IMR-90 (cell line): ENCODE data around the gene FOXI1. TPM values are rescaled to one million over a fixed set of nuclear protein-coding genes. Genes with fewer than 3 reads are reported as not detected.

Experiments used
- ATAC-seq: fragments of 200-7000 bp; cut with Tn5 transposase; 2 replicates; pipeline ENCODE4 v1.9.1; 2020; ENCODE audit warnings: low read depth, mild to moderate bottlenecking, moderate library complexity
- BruUV-seq: library from RNA; stranded (reverse); fragments of 400-500 nt; replicated peaks from 2 replicates; lab custom pipeline; 2021; lab: Mats Ljungman, UMichigan
- CTCF ChIA-PET: fragments of 300-600 bp; formaldehyde crosslinking; extraction: SDS; loops from one replicate; lab custom pipeline; 2021; ENCODE audit warnings: antibody characterized with exemption; lab: Yijun Ruan, JAX
- POLR2A ChIA-PET: fragments of 300-600 bp; sonication (Branson Sonifier 250); formaldehyde crosslinking; loops from one replicate; lab custom pipeline; 2022; ENCODE audit warnings: antibody characterized with exemption; ENCODE audit not compliant: unreplicated experiment; lab: Charles Lee
- DNase-seq: peaks from one replicate; pipeline ENCODE4 v3.0.0; 2013
- H2AFZ ChIP-seq: replicated peaks from 2 replicates; pipeline ENCODE3; 2013; ENCODE audit warnings: low read length, mild to moderate bottlenecking; ENCODE audit not compliant: poor library complexity
- H2AK5ac ChIP-seq: 2 replicates; pipeline ENCODE4 v1.6.1; 2013; ENCODE audit warnings: low read depth, low read length, inconsistent platforms
- H2AK9ac ChIP-seq: replicated peaks from 2 replicates; pipeline ENCODE3; 2013; ENCODE audit warnings: mild to moderate bottlenecking, low read depth, low read length, moderate library complexity; ENCODE audit not compliant: poor library complexity
- H2BK120ac ChIP-seq: 2 replicates; pipeline ENCODE4 v1.6.1; 2013; ENCODE audit warnings: low read depth, low read length, inconsistent platforms
- H2BK15ac ChIP-seq: 3 replicates; pipeline ENCODE4 v1.6.1; 2013; ENCODE audit warnings: low read depth, low read length, inconsistent platforms
- H2BK20ac ChIP-seq: 2 replicates; pipeline ENCODE4 v1.6.1; 2013; ENCODE audit warnings: low read depth, mild to moderate bottlenecking, inconsistent platforms, low read length, moderate library complexity
- H2BK5ac ChIP-seq: 2 replicates; pipeline ENCODE4 v1.6.1; 2013; ENCODE audit warnings: mild to moderate bottlenecking, low read depth, low read length, inconsistent platforms; ENCODE audit not compliant: poor library complexity, severe bottlenecking
- H3K14ac ChIP-seq: replicated peaks from 2 replicates; pipeline ENCODE4 v1.6.1; 2013; ENCODE audit warnings: low read depth, low read length, inconsistent platforms
- H3K18ac ChIP-seq: 2 replicates; pipeline ENCODE4 v1.6.1; 2013; ENCODE audit warnings: low read depth, low read length, control low read depth
- H3K23ac ChIP-seq: 2 replicates; pipeline ENCODE4 v1.6.1; 2013; ENCODE audit warnings: low read depth, low read length, inconsistent platforms
- H3K27ac ChIP-seq: 2 replicates; pipeline ENCODE4 v1.5.1; 2013; ENCODE audit warnings: mild to moderate bottlenecking, control low read depth, low read length; ENCODE audit not compliant: insufficient read depth
- H3K27me3 ChIP-seq: 2 replicates; pipeline ENCODE4 v1.6.1; 2013; ENCODE audit warnings: low read length; ENCODE audit not compliant: control insufficient read depth, insufficient read depth
- H3K36me3 ChIP-seq: 2 replicates; pipeline ENCODE4 v1.6.1; 2013; ENCODE audit warnings: low read length, mixed read lengths; ENCODE audit not compliant: control insufficient read depth, insufficient read depth
- H3K4ac ChIP-seq: 2 replicates; pipeline ENCODE4 v1.6.1; 2013; ENCODE audit warnings: low read depth, low read length, inconsistent platforms
- H3K4me1 ChIP-seq: 2 replicates; pipeline ENCODE4 v1.6.1; 2013; ENCODE audit warnings: low read length, mixed read lengths; ENCODE audit not compliant: control insufficient read depth, insufficient read depth
- H3K4me2 ChIP-seq: 2 replicates; pipeline ENCODE4 v1.6.1; 2013; ENCODE audit warnings: low read depth, mild to moderate bottlenecking, control low read depth, low read length, moderate library complexity
- H3K4me3 ChIP-seq: 2 replicates; pipeline ENCODE4 v1.5.1; 2013; ENCODE audit warnings: low read depth, mild to moderate bottlenecking, control low read depth, low read length, moderate library complexity; ENCODE audit not compliant: insufficient read depth
- H3K56ac ChIP-seq: 2 replicates; pipeline ENCODE4 v1.6.1; 2013; ENCODE audit warnings: low read length, inconsistent platforms; ENCODE audit not compliant: insufficient read depth; ENCODE audit errors: extremely low read depth
- H3K79me1 ChIP-seq, 2 experiments: 2 replicates each; pipeline ENCODE4 v1.6.1; 2013; ENCODE audit warnings: low read length in 2 of 2, inconsistent platforms in 1 of 2, low read depth in 1 of 2
- H3K9ac ChIP-seq: 2 replicates; pipeline ENCODE4 v1.6.1; 2013; ENCODE audit warnings: low read depth, low read length, control low read depth
- H3K9me1 ChIP-seq: 2 replicates; pipeline ENCODE4 v1.6.1; 2013; ENCODE audit warnings: low read length, inconsistent platforms; ENCODE audit not compliant: insufficient read depth
- H3K9me3 ChIP-seq: 2 replicates; pipeline ENCODE4 v1.6.1; 2013; ENCODE audit warnings: low read length; ENCODE audit not compliant: control insufficient read depth, insufficient read depth
- H4K20me1 ChIP-seq: 2 replicates; pipeline ENCODE4 v1.6.1; 2013; ENCODE audit warnings: low read length, inconsistent platforms; ENCODE audit not compliant: insufficient read depth
- H4K5ac ChIP-seq: 2 replicates; pipeline ENCODE4 v1.6.1; 2013; ENCODE audit warnings: mild to moderate bottlenecking, low read depth, low read length, control low read depth
- H4K8ac ChIP-seq, 2 experiments: 2 replicates each; pipeline ENCODE4 v1.6.1; 2013; ENCODE audit warnings: low read depth in 2 of 2, low read length in 2 of 2, control low read depth in 1 of 2, inconsistent platforms in 1 of 2
- H4K91ac ChIP-seq: 2 replicates; pipeline ENCODE4 v1.6.1; 2013; ENCODE audit warnings: low read depth, low read length, inconsistent platforms; ENCODE audit not compliant: insufficient read depth
- BHLHE40 ChIP-seq: fragments of 150-350 bp; IDR thresholded peaks from 2 replicates; pipeline ENCODE4 v1.6.1; 2016; ENCODE audit warnings: mild to moderate bottlenecking, low read depth, low read length
- CEBPB ChIP-seq: IDR thresholded peaks from 2 replicates; pipeline ENCODE4 v1.6.1; 2012; ENCODE audit warnings: low read depth, low read length, improper control_type of control experiment
- CHD1 ChIP-seq: IDR thresholded peaks from 2 replicates; pipeline ENCODE4 v1.6.1; 2012; ENCODE audit warnings: low read depth, low read length, improper control_type of control experiment
- FOS ChIP-seq: fragments of 150-350 bp; IDR thresholded peaks from 2 replicates; pipeline ENCODE4 v1.6.1; 2016; ENCODE audit warnings: low read depth, low read length
- MAFK ChIP-seq: IDR thresholded peaks from 2 replicates; pipeline ENCODE4 v1.6.1; 2012; ENCODE audit warnings: low read depth, low read length, improper control_type of control experiment
- MAZ ChIP-seq: IDR thresholded peaks from 2 replicates; pipeline ENCODE4 v1.6.1; 2012; ENCODE audit warnings: low read depth, mild to moderate bottlenecking, low read length, improper control_type of control experiment, moderate library complexity, borderline replicate concordance
- MXI1 ChIP-seq: IDR thresholded peaks from 2 replicates; pipeline ENCODE4 v1.6.1; 2012; ENCODE audit warnings: low read depth, mild to moderate bottlenecking, low read length, moderate library complexity, borderline replicate concordance
- NFE2L2 ChIP-seq: fragments of 150-350 bp; IDR thresholded peaks from 2 replicates; pipeline ENCODE4 v1.6.1; 2016; ENCODE audit warnings: low read depth, mild to moderate bottlenecking, low read length
- POLR2A ChIP-seq: IDR thresholded peaks from 2 replicates; pipeline ENCODE4 v1.6.1; 2012; ENCODE audit warnings: mild to moderate bottlenecking, low read depth, low read length
- RAD21 ChIP-seq: IDR thresholded peaks from 2 replicates; pipeline ENCODE4 v1.6.1; 2012; ENCODE audit warnings: low read length, improper control_type of control experiment
- RCOR1 ChIP-seq: IDR thresholded peaks from 2 replicates; pipeline ENCODE4 v1.6.1; 2012; ENCODE audit warnings: mild to moderate bottlenecking, low read length, improper control_type of control experiment; ENCODE audit not compliant: insufficient replicate concordance
- RFX5 ChIP-seq: IDR thresholded peaks from 2 replicates; pipeline ENCODE4 v1.8.0; 2012; ENCODE audit warnings: low read depth, mild to moderate bottlenecking, low read length, moderate library complexity
- SMC3 ChIP-seq: fragments of 150-350 bp; IDR thresholded peaks from 2 replicates; pipeline ENCODE4 v1.6.1; 2016; ENCODE audit warnings: low read depth, mild to moderate bottlenecking, antibody characterized with exemption, low read length, moderate library complexity
- WGBS, 2 experiments: methylation state at CpG; one replicate each; pipeline versions ENCODE4 v1.1.5 to v1.1.7; 2013; ENCODE audit warnings: missing lambda C conversion rate in 2 of 2; ENCODE audit not compliant: insufficient read length in 1 of 2; ENCODE audit errors: extremely low coverage in 2 of 2; 5-methylcytosine and 5-hydroxymethylcytosine counted together
- dilution Hi-C: fragments of 300-500 bp; cut with HindIII; formaldehyde crosslinking; loops from one replicate; pipeline ENCODE4 v1.14.3; 2018; ENCODE audit warnings: low sequenced_read_pairs; ENCODE audit not compliant: unreplicated experiment
- in situ Hi-C: fragments of 300-500 bp; cut with MboI; formaldehyde crosslinking; loops from 3 replicates; pipeline ENCODE4 v1.14.3; 2019; ENCODE audit warnings: low sequenced_read_pairs, inconsistent platforms, mixed read lengths
- intact Hi-C: fragments of 100-400 bp; cut with micrococcal nuclease; formaldehyde crosslinking; loops from 2 replicates; pipeline ENCODE4 v1.10.0; 2022
- polyA plus RNA-seq, 3 experiments: library from polyadenylated mRNA; depleted of rRNA; stranded (reverse); fragments of >200 nt; gene quantifications; 2 replicates each; pipeline ENCODE4 v1.2.3, GENCODE V29; 2012; ENCODE audit warnings: low replicate concordance in 1 of 3
- total RNA-seq: library from RNA; depleted of rRNA; stranded (reverse); fragments of >200 nt; gene quantifications from 2 replicates; pipeline ENCODE4 v1.2.3, GENCODE V29; 2012
- TF ChIP-seq, protein P1 (sequence below): fragments of 150-350 bp; IDR thresholded peaks from 2 replicates; pipeline ENCODE4 v1.6.1; 2016; ENCODE audit warnings: low read depth, mild to moderate bottlenecking, low read length, moderate library complexity, borderline replicate concordance
- TF ChIP-seq, protein P2 (sequence below): conservative IDR thresholded peaks from 2 replicates; pipeline ENCODE4 v1.5.1; 2012; ENCODE audit warnings: mild to moderate bottlenecking, low read depth, low read length, improper control_type of control experiment
- TF ChIP-seq, protein P3 (sequence below): fragments of 150-350 bp; IDR thresholded peaks from 2 replicates; pipeline ENCODE4 v1.6.1; 2017; ENCODE audit warnings: mild to moderate bottlenecking, antibody characterized with exemption, low read length, low read depth

FOXI1 gene
- total and polyA plus RNA-seq, 2 of the 4 experiments (the other 2 are of a cell fraction) = not detected

DNA sequence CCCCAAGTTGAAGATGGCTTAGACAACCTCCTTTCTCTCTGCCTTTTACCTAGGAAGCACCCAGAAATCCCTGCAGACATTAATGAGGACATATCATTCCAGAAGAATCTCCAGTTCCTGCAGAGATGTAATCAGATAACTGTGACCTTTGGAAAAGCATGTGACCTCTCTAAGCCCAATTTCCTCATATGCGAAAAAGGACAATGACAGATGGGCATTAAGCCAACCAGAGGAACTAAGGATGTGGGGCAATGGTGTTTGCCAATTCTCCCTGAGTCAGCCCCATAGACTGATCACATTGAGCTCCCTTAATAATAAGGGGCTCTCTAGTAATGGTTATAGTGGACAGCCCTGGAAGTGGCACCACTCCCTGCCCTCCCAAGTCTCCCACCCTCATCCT lies 10.1 kb upstream of the FOXI1 start:
- no peak overlapping the region for H2AK5ac ChIP-seq
- no peak overlapping the region for H2AK9ac ChIP-seq
- no peak overlapping the region for H2AFZ ChIP-seq
- H3K36me3 ChIP-seq = no peaks in the 10 kb centered on the region
- H2BK5ac ChIP-seq = no peak overlapping the region
- no peak overlapping the region for H3K27ac ChIP-seq
- ATAC-seq (no peak), DNase-seq (no peak)
- in situ Hi-C loops = no loop called here
- no TSS peak for BruUV-seq
- H3K14ac ChIP-seq = no peak overlapping the region
- H3K4ac ChIP-seq = no peak overlapping the region
- H3K4me1 ChIP-seq = no peaks in the 10 kb centered on the region
- TF ChIP-seq CEBPB (no peak), SMC3 (no peak), BHLHE40 (no peak), CHD1 (no peak), MAZ (no peak), RAD21 (no peak), RFX5 (no peak), MAFK (no peak), POLR2A (no peak), MXI1 (no peak), FOS (no peak), NFE2L2 (no peak), RCOR1 (no peak)
- TF ChIP-seq, protein P1, sequence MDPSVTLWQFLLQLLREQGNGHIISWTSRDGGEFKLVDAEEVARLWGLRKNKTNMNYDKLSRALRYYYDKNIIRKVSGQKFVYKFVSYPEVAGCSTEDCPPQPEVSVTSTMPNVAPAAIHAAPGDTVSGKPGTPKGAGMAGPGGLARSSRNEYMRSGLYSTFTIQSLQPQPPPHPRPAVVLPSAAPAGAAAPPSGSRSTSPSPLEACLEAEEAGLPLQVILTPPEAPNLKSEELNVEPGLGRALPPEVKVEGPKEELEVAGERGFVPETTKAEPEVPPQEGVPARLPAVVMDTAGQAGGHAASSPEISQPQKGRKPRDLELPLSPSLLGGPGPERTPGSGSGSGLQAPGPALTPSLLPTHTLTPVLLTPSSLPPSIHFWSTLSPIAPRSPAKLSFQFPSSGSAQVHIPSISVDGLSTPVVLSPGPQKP = no peak
- TF ChIP-seq, protein P2, sequence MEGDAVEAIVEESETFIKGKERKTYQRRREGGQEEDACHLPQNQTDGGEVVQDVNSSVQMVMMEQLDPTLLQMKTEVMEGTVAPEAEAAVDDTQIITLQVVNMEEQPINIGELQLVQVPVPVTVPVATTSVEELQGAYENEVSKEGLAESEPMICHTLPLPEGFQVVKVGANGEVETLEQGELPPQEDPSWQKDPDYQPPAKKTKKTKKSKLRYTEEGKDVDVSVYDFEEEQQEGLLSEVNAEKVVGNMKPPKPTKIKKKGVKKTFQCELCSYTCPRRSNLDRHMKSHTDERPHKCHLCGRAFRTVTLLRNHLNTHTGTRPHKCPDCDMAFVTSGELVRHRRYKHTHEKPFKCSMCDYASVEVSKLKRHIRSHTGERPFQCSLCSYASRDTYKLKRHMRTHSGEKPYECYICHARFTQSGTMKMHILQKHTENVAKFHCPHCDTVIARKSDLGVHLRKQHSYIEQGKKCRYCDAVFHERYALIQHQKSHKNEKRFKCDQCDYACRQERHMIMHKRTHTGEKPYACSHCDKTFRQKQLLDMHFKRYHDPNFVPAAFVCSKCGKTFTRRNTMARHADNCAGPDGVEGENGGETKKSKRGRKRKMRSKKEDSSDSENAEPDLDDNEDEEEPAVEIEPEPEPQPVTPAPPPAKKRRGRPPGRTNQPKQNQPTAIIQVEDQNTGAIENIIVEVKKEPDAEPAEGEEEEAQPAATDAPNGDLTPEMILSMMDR = no peak
- TF ChIP-seq, protein P3, sequence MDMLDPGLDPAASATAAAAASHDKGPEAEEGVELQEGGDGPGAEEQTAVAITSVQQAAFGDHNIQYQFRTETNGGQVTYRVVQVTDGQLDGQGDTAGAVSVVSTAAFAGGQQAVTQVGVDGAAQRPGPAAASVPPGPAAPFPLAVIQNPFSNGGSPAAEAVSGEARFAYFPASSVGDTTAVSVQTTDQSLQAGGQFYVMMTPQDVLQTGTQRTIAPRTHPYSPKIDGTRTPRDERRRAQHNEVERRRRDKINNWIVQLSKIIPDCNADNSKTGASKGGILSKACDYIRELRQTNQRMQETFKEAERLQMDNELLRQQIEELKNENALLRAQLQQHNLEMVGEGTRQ = no peak
- no peak overlapping the region for H3K56ac ChIP-seq
- no peak overlapping the region for H4K8ac ChIP-seq
- no peak overlapping the region for H4K5ac ChIP-seq
- H2BK120ac ChIP-seq = no peak overlapping the region
- no peaks in the 10 kb centered on the region; the same call in 1 of the 2 replicates for H3K27me3 ChIP-seq
- no peak overlapping the region for H3K4me3 ChIP-seq
- ChIA-PET POLR2A (no interaction called here), CTCF (no interaction called here)
- H3K23ac ChIP-seq = no peak overlapping the region
- H3K9me3 ChIP-seq = no peaks in the 10 kb centered on the region
- dilution Hi-C loops = no loop called here
- H3K79me1 ChIP-seq = no peaks in the 10 kb centered on the region
- H3K18ac ChIP-seq = no peak overlapping the region
- no peak overlapping the region for H2BK20ac ChIP-seq
- H4K20me1 ChIP-seq = no peaks in the 10 kb centered on the region
- WGBS, 2 experiments = no CpG with 5 or more reads among the region's 1 CpG
- no peaks in the 10 kb centered on the region for H3K9me1 ChIP-seq
- H3K4me2 ChIP-seq = no peak overlapping the region
- H3K9ac ChIP-seq = no peak overlapping the region
- H2BK15ac ChIP-seq = no peak overlapping the region
- intact Hi-C loops = loop anchor here (5.0 kb wide), 1 partner anchor 537 kb away; no protein-coding TSS in a partner anchor
- H4K91ac ChIP-seq = no peak overlapping the region
